ENCODE results near the gene MRPL44.
A peak's percentile ranks its signal among the peaks of the same experiment; 100 is the strongest.

Gene MRPL44

GRCh38 chr2:223923976-223924375 is 33.3 kb upstream of the MRPL44 start:
- Histone ChIP-seq H3K36me3 (no peaks in the 10 kb centered on the region), H3K27me3 (no peaks in the 10 kb centered on the region), H3K9me3 (no peaks in the 10 kb centered on the region), H3K4me3 (ENCODE audit: low read depth in 1 of 2, low read length in 1 of 2) (no peak overlapping the region), H3K4me1 (ENCODE audit: control insufficient read depth in 1 of 2, insufficient read depth in 1 of 2, low read depth in 1 of 2, low read length in 1 of 2) (peaks cover 1 to 10% of the 10 kb centered on the region in 2 experiments), H3K27ac (no peak overlapping the region)
- TF ChIP-seq, protein P1, sequence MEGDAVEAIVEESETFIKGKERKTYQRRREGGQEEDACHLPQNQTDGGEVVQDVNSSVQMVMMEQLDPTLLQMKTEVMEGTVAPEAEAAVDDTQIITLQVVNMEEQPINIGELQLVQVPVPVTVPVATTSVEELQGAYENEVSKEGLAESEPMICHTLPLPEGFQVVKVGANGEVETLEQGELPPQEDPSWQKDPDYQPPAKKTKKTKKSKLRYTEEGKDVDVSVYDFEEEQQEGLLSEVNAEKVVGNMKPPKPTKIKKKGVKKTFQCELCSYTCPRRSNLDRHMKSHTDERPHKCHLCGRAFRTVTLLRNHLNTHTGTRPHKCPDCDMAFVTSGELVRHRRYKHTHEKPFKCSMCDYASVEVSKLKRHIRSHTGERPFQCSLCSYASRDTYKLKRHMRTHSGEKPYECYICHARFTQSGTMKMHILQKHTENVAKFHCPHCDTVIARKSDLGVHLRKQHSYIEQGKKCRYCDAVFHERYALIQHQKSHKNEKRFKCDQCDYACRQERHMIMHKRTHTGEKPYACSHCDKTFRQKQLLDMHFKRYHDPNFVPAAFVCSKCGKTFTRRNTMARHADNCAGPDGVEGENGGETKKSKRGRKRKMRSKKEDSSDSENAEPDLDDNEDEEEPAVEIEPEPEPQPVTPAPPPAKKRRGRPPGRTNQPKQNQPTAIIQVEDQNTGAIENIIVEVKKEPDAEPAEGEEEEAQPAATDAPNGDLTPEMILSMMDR (IDR thresholded peaks at IDR 0.05) = no peak

GRCh38 chr2:223925106-223925505 is 32.2 kb upstream of the MRPL44 start:
- Histone ChIP-seq H3K27me3 (no peaks in the 10 kb centered on the region), H3K4me1 (ENCODE audit: control insufficient read depth in 1 of 2, insufficient read depth in 1 of 2, low read depth in 1 of 2, low read length in 1 of 2) (peaks cover 11 to 14% of the 10 kb centered on the region in 2 experiments)
- TF ChIP-seq, protein P1 (IDR thresholded peaks at IDR 0.05) = no peak

GRCh38 chr2:223928113-223929006 is 28.9 kb upstream of the MRPL44 start:
- Histone ChIP-seq H3K27ac (no peak overlapping the region), H3K4me3 (ENCODE audit: low read depth in 1 of 2, low read length in 1 of 2) (no peak overlapping the region), H3K9me3 (no peaks in the 10 kb centered on the region), H3K4me1 (ENCODE audit: control insufficient read depth in 1 of 2, insufficient read depth in 1 of 2, low read depth in 1 of 2, low read length in 1 of 2) (peaks cover 16 to 31% of the 10 kb centered on the region in 2 experiments), H3K36me3 (no peaks in the 10 kb centered on the region), H3K27me3 (no peaks in the 10 kb centered on the region)
- TF ChIP-seq, protein P1 (IDR thresholded peaks at IDR 0.05) = no peak

More at GRCh38 chr2:223925106-223925505, 32.2 kb upstream of the MRPL44 start:
- H3K4me3 ChIP-seq (ENCODE audit: low read depth in 1 of 2, low read length in 1 of 2) = no peak overlapping the region
- no peaks in the 10 kb centered on the region for H3K9me3 ChIP-seq
- H3K36me3 ChIP-seq = no peaks in the 10 kb centered on the region
- no peak overlapping the region for H3K27ac ChIP-seq

- peak overlapping the region in 1 of 2 experiments; percentile 10 for H3K4me3 ChIP-seq (ENCODE audit: low read depth in 1 of 2, low read length in 1 of 2)
Measured at GRCh38 chr2:223929571-223930102, 27.6 kb upstream of the MRPL44 start.

GRCh38 chr2:223930103-223930976 is 26.9 kb upstream of the MRPL44 start:
- TF ChIP-seq, protein P1 (IDR thresholded peaks at IDR 0.05) = no peak
- H3K4me1 ChIP-seq (ENCODE audit: control insufficient read depth in 1 of 2, insufficient read depth in 1 of 2, low read depth in 1 of 2, low read length in 1 of 2) = peaks cover 22 to 43% of the 10 kb centered on the region in 2 experiments
- no peaks in the 10 kb centered on the region for H3K9me3 ChIP-seq
- H3K36me3 ChIP-seq = no peaks in the 10 kb centered on the region
- H3K27ac ChIP-seq = peak overlapping the region; percentile 63
- H3K27me3 ChIP-seq = no peaks in the 10 kb centered on the region
- no peak overlapping the region for H3K4me3 ChIP-seq (ENCODE audit: low read depth in 1 of 2, low read length in 1 of 2)

More at GRCh38 chr2:223929571-223930102, 27.6 kb upstream of the MRPL44 start:
- H3K4me1 ChIP-seq (ENCODE audit: control insufficient read depth in 1 of 2, insufficient read depth in 1 of 2, low read depth in 1 of 2, low read length in 1 of 2) = peaks cover 16 to 36% of the 10 kb centered on the region in 2 experiments
- H3K27me3 ChIP-seq = no peaks in the 10 kb centered on the region
- no peaks in the 10 kb centered on the region for H3K9me3 ChIP-seq
- H3K27ac ChIP-seq = peak overlapping the region; percentile 63
- TF ChIP-seq, protein P1 (IDR thresholded peaks at IDR 0.05) = no peak
- H3K36me3 ChIP-seq = no peaks in the 10 kb centered on the region
